GM19467 (cell line): Measurements from ENCODE around the gene COPZ1.
"Not testable (repeated sequence)": the region's sequence is repeated elsewhere in the genome, so short reads cannot be mapped to it uniquely, and the experiment has no call there.

Experiments
- ATAC-seq: cut with Tn5 transposase; IDR thresholded peaks from one replicate; pipeline ENCODE4 v1.9.1; 2021; ENCODE audit warnings: mild to moderate bottlenecking, moderate library complexity; ENCODE audit not compliant: unreplicated experiment

The COPZ1 gene

GRCh38 chr12:54294152-54294952 is 30.6 kb upstream of the COPZ1 start:
- no peak for ATAC-seq

GRCh38 chr12:54294953-54295566 is 29.9 kb upstream of the COPZ1 start:
- no peak for ATAC-seq

GRCh38 chr12:54296393-54297099 is 28.4 kb upstream of the COPZ1 start:
- ATAC-seq = no peak

GRCh38 chr12:54298904-54299303 is 26.0 kb upstream of the COPZ1 start:
- ATAC-seq = no peak

GRCh38 chr12:54299515-54300224 is 25.3 kb upstream of the COPZ1 start:
- ATAC-seq = no peak

GRCh38 chr12:54300225-54300731 is 24.7 kb upstream of the COPZ1 start:
- ATAC-seq = no peak

GRCh38 chr12:54300732-54301427 is 24.1 kb upstream of the COPZ1 start, which contains the start of gene NFE2:
Gene NFE2, minus strand, starts transcription at chr12:54301015. Its CDS starts 5,767 bp downstream, at chr12:54295248.
- ATAC-seq = no peak

GRCh38 chr12:54301428-54302048 is 23.4 kb upstream of the COPZ1 start:
- no peak for ATAC-seq

- no peak for ATAC-seq
These were observed 21.3 kb upstream of the COPZ1 start for GRCh38 chr12:54303640-54304039.

GRCh38 chr12:54304187-54304810 is 20.6 kb upstream of the COPZ1 start:
- no peak for ATAC-seq

- no peak for ATAC-seq
These were observed 17.8 kb upstream of the COPZ1 start for GRCh38 chr12:54306925-54307741.

GRCh38 chr12:54311051-54311450 is 13.9 kb upstream of the COPZ1 start:
- no peak for ATAC-seq

- not testable (repeated sequence) for ATAC-seq
These were observed 12.6 kb upstream of the COPZ1 start for GRCh38 chr12:54312309-54312708.

- ATAC-seq = no peak
These were observed 3.6 kb upstream of the COPZ1 start for GRCh38 chr12:54321363-54321762.

- not testable (repeated sequence) for ATAC-seq
These were observed 645 bp downstream of the COPZ1 start for GRCh38 chr12:54325442-54326109.

GRCh38 chr12:54328595-54329337 is 3.8 kb downstream of the COPZ1 start:
- no peak for ATAC-seq

GRCh38 chr12:54329759-54330158 is 4.8 kb downstream of the COPZ1 start:
- ATAC-seq = no peak
